Ovary (tissue), 9 donors: Measurements from ENCODE around the gene SULF2. TPM values are rescaled to one million over a fixed set of nuclear protein-coding genes. Genes with fewer than 3 reads are reported as not detected.

Experiments
- DNase-seq, 5 donors: peaks; one replicate each; pipeline ENCODE4 v3.0.0-alpha.2; 2019 to 2020
- H3K27ac ChIP-seq, 2 donors: fragments of 200-600 bp; one replicate each; pipeline versions ENCODE4 v1.5.1 to v1.8.0; 2019 to 2022
- H3K27me3 ChIP-seq: fragments of 200-600 bp; one replicate; pipeline ENCODE4 v1.8.0; 2022
- H3K36me3 ChIP-seq: fragments of 200-600 bp; sonication (generic); one replicate; pipeline ENCODE4 v1.5.1; 2019
- H3K4me1 ChIP-seq: one replicate; pipeline ENCODE4 v1.8.1; 2013; ENCODE audit warnings: mild to moderate bottlenecking, moderate library complexity; ENCODE audit not compliant: insufficient read depth
- H3K4me3 ChIP-seq: fragments of 200-600 bp; sonication (generic); one replicate; pipeline ENCODE4 v1.5.1; 2017
- H3K9me3 ChIP-seq, 2 donors: fragments of 200-600 bp in 1 of 2; sonication (generic) in 1 of 2; one replicate each; pipeline versions ENCODE4 v1.5.1 to v1.8.1; 2013 to 2019; ENCODE audit warnings: mild to moderate bottlenecking in 1 of 2, moderate library complexity in 1 of 2
- EP300 ChIP-seq: sonication (generic); formaldehyde crosslinking; IDR thresholded peaks from one replicate; pipeline ENCODE4 v1.6.1; 2017; ENCODE audit warnings: antibody characterized with exemption
- POLR2A ChIP-seq: fragments of 450-650 bp; IDR thresholded peaks from one replicate; pipeline ENCODE4 v1.6.1; 2017; ENCODE audit warnings: antibody characterized with exemption, mild to moderate bottlenecking, moderate library complexity
- WGBS, 3 donors: extraction: QIAGEN DNeasy Blood & Tissue Kit in 1 of 3; methylation state at CpG; one replicate each; pipeline versions ENCODE4 v1.1.5 to v1.1.7; 2013 to 2017; 5-methylcytosine and 5-hydroxymethylcytosine counted together
- intact Hi-C, 4 donors: fragments of 100-400 bp; cut with DNase I; formaldehyde crosslinking; loops; one replicate each; pipeline versions ENCODE4 v1.11.0 to v1.15.1; 2022 to 2023
- polyA plus RNA-seq, 2 donors: library from polyadenylated mRNA; stranded (reverse); fragments of 200-250 nt in 1 of 2; fragments of 350-450 nt in 1 of 2; fragmentation: Illumina TruSeq in 1 of 2; extraction: RNeasy Lipid Tissue Mini Kit (QIAGEN cat#74804) in 1 of 2; gene quantifications; one replicate each; pipeline ENCODE4 v1.2.3, GENCODE V29; 2013 to 2014
- total RNA-seq, 7 donors: library from RNA; depleted of rRNA in 2 of 7; stranded (reverse); fragments of >200 nt in 2 of 7; fragmentation: NEBNext Ultra II Directional in 3 of 7; extraction: Animal tissue kit (Norgen Biotek cat#: 25700) in 3 of 7; gene quantifications; one replicate each; pipeline versions ENCODE4 v1.1.0 to v1.2.4, GENCODE V29; 2016 to 2023
- TF ChIP-seq, protein P1 (sequence below), 3 donors: fragments of 450-650 bp in 2 of 3; fragments of 200-600 bp in 1 of 3; IDR thresholded peaks; one replicate each; pipeline versions ENCODE4 v1.5.1 to v1.8.0; 2016 to 2022; ENCODE audit warnings: antibody characterized with exemption in 3 of 3, mild to moderate bottlenecking in 1 of 3
- donor health status: DM: no; HTN: no; CAD: no; lungs with moderate emphysema.
- donor health status: DM: no; HTN: no; CAD: no.
- donor health status: Bipolar disorder and iron deficiency.
- donor health status: DM: yes; HTN: yes; CAD: no.
- donor health status: DM: no; HTN: no; CAD: no.
- donor health status: DM: yes; HTN: yes; CAD: no.

Gene SULF2
- total and polyA plus RNA-seq, 9 donors: 128 to 423 (median 362) TPM

DNA sequence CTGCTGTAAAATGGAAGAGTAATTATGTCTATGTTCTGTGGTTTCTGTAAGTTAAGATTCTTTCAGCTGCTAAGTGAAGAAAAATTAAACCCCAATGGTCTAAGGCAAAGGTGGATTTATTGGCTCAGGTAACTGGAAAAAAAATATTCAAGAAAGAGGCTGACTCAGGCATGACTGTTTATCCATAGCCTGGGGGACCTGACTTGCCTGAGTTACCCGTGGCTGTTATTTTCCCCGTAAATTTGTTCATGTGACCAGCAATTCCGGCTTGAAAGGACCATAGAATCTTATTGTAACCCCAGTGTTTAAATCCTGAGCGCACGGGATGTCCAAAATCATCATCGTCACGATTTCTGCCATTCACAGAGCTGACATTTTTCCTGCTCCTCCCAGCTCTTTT is 32.3 kb upstream of the SULF2 start:
- intact Hi-C loops: no loop called here
- 90% methylated on average over 7 of the region's 7 CpGs for WGBS, 3 donors
- H3K9me3 ChIP-seq: no peaks in the 10 kb centered on the region
- no peaks in the 10 kb centered on the region for H3K36me3 ChIP-seq
- no peaks in the 10 kb centered on the region for H3K4me1 ChIP-seq
- H3K27ac ChIP-seq: no peak overlapping the region
- no peaks in the 10 kb centered on the region for H3K27me3 ChIP-seq
- DNase-seq: no peak
- TF ChIP-seq, protein P1, sequence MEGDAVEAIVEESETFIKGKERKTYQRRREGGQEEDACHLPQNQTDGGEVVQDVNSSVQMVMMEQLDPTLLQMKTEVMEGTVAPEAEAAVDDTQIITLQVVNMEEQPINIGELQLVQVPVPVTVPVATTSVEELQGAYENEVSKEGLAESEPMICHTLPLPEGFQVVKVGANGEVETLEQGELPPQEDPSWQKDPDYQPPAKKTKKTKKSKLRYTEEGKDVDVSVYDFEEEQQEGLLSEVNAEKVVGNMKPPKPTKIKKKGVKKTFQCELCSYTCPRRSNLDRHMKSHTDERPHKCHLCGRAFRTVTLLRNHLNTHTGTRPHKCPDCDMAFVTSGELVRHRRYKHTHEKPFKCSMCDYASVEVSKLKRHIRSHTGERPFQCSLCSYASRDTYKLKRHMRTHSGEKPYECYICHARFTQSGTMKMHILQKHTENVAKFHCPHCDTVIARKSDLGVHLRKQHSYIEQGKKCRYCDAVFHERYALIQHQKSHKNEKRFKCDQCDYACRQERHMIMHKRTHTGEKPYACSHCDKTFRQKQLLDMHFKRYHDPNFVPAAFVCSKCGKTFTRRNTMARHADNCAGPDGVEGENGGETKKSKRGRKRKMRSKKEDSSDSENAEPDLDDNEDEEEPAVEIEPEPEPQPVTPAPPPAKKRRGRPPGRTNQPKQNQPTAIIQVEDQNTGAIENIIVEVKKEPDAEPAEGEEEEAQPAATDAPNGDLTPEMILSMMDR (IDR thresholded peaks at IDR 0.05): no peak
- no peak for TF ChIP-seq POLR2A
- no peak for TF ChIP-seq EP300
- H3K4me3 ChIP-seq: no peak overlapping the region

DNA sequence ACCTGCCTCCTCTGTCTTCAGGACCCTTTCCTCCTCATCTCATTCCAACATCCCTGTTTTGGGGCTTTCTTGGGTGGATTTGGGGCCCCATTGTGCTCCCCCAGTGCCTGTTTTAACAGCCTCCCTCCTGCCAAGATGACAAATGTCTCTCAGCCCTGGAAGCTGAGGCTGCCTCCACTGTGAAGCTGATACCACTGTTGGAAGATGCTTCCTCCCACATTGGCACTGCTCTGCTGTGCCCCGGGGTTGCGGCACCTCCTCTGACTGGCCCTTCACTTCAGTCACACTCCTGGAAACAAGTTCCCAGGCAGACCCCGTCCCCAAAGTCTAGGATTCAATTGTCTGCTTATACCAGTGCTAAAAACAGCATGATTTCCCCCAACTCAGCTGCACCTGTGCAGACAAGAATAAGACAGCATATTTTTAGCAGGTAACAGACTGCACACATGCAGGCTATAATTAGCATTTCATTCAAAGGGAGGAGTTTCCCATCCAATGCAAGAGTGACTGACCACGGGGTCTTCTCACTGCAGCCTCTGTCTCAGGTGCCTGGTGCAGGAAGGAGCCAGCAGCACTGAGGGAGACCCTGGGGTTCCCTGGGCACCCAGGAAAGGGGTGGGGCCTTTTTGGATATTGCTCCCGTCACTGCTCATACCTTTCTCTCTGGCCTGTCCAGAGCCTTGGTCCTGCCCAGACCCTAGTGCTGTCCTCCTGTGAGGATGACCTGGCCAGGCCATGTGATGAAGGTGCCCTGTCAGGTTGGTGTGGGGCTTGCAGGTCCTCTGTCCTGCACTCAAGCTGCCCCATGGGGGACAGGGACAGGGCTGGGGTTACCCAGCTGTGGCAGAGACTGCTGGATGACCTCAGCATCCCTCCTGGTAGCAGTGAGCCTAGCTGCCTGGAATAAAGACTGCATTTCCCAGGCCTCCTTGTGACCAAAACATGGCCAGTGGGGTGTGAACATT is 31.5 kb upstream of the SULF2 start:
- H3K4me1 ChIP-seq: no peaks in the 10 kb centered on the region
- no peaks in the 10 kb centered on the region for H3K9me3 ChIP-seq
- no peak overlapping the region for H3K4me3 ChIP-seq
- H3K27me3 ChIP-seq: no peaks in the 10 kb centered on the region
- no peak overlapping the region for H3K27ac ChIP-seq
- DNase-seq: no peak
- 47 to 58% (median 53%) methylated on average over 5 of the region's 5 CpGs for WGBS, 3 donors
- H3K36me3 ChIP-seq: no peaks in the 10 kb centered on the region
- intact Hi-C loops: no loop called here
- TF ChIP-seq, protein P1 (IDR thresholded peaks at IDR 0.05): no peak

DNA sequence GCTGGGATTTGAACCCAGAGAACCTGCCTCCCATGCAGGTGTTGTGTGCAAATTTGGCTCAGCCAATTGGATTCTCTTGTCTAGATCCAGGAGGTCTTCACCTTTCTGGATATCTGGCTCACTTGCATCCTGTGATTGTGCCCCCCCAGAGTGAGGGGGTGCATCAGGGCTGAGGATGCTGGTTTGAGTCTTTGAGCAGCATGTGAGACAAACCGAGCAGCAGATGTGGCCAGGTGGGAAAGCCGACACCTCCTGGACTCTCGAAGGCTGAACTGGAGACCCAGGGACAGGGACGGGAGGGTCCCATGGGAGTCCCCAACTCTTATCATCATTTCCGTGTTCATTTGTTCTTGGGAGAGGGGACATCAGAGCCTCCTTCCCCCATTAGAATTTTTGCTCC is 30.6 kb upstream of the SULF2 start:
- Histone ChIP-seq H3K27me3 (no peaks in the 10 kb centered on the region), H3K36me3 (no peaks in the 10 kb centered on the region), H3K4me3 (no peak overlapping the region), H3K9me3 (no peaks in the 10 kb centered on the region), H3K4me1 (no peaks in the 10 kb centered on the region), H3K27ac (no peak overlapping the region)
- intact Hi-C loops: no loop called here
- TF ChIP-seq EP300 (no peak), POLR2A (no peak)
- TF ChIP-seq, protein P1 (IDR thresholded peaks at IDR 0.05): no peak
- WGBS, 3 donors: 59 to 65% (median 64%) methylated on average over 5 of the region's 5 CpGs
- DNase-seq: no peak

DNA sequence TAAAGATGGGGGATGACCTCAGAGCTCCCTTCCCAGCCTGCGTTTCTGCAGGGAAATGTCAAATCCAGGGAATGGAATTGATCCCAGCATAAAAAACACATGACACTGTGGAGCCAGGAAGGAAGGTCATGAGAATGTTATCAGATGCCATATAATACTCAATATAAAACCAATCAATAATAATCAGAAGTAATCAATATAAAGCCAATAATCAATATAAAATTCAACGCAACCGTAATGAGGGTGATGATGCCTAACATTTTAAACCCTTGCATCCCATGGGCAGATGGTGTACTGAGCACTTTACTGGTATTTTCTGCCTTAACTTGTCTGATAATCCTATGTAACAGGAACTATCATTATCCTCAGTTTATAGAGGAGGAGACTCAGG is 30.1 kb upstream of the SULF2 start:
- Histone ChIP-seq H3K9me3 (no peaks in the 10 kb centered on the region), H3K27me3 (no peaks in the 10 kb centered on the region), H3K27ac (no peak overlapping the region), H3K4me1 (no peaks in the 10 kb centered on the region), H3K36me3 (no peaks in the 10 kb centered on the region), H3K4me3 (no peak overlapping the region)
- 84 to 88% (median 85%) methylated on average over 3 of the region's 3 CpGs for WGBS, 3 donors
- intact Hi-C loops: no loop called here
- no peak for TF ChIP-seq POLR2A
- TF ChIP-seq, protein P1 (IDR thresholded peaks at IDR 0.05): no peak
- TF ChIP-seq EP300: no peak
- DNase-seq: no peak
